Measurements from ENCODE around the gene C12orf50. TPM values are rescaled to one million over a fixed set of nuclear protein-coding genes. Genes with fewer than 3 reads are reported as not detected.

Gene C12orf50
- total RNA-seq, 8 experiments from 2014 or later = 0.11 to 0.49 (median 0.22) TPM; not detected in 1

Other genes with a start within 250 kb of the C12orf50 start
- gene CEP290, start 112.7 kb upstream of the C12orf50 start, total RNA-seq = 10 to 100 TPM; 11.1 to 37.1 (median 20.9) TPM
- gene TMTC3, start 112.9 kb upstream of the C12orf50 start, total RNA-seq = 10 to 100 TPM in 7 of 8 experiments, 1 to 10 TPM in 1; 9.2 to 32.3 (median 14.5) TPM